D721Med (cell line): Measurements from ENCODE around the gene DGCR8.

ENCODE experiments used
- DNase-seq: peaks from one replicate; pipeline ENCODE4 v3.0.0; 2011; ENCODE audit warnings: low spot score; ENCODE audit not compliant: insufficient read length
- FAIRE-seq: peaks from 2 replicates; lab custom pipeline; 2011; peaks lifted over from hg19 to GRCh38; lab: Jason Lieb, UNC
- TF ChIP-seq, protein P1 (sequence below): IDR thresholded peaks from 2 replicates; pipeline ENCODE4 v1.5.1; 2012; ENCODE audit warnings: mild to moderate bottlenecking, control low read depth; ENCODE audit not compliant: insufficient read depth; ENCODE audit errors: missing control alignments

The DGCR8 gene

DNA sequence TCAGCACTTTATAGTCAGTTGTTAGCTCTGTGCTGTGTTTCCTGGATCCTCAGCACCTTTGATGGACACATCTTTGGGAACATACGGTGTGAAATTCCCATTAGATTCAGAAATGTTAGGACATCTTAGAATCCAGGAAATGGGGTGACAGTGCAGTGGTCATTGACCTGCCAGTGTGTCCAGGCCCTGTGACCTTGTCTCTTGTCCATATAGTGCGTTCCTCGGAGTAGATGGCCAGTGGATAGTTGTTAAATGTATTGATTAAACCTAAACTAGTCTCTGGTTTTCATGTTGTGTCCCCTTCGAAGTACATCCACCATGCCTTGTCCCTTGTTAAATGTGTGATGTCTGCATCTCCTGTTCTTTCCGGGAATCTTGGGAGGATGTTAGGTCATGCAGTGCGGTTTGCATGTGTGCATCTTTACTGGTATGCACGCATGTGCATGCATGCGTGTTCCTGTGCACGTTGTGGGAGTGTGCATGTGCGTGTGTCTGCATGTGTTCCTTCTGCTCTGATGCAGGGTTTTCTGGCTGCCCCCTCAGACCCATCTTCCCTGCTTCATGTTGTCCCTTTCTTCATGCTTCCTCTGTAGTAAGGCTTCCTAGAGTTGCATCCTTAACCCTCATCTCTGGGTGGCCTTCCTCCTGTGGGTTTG, 4.0 kb downstream of the DGCR8 start:
- FAIRE-seq (no peak), DNase-seq (no peak)
- TF ChIP-seq, protein P1, sequence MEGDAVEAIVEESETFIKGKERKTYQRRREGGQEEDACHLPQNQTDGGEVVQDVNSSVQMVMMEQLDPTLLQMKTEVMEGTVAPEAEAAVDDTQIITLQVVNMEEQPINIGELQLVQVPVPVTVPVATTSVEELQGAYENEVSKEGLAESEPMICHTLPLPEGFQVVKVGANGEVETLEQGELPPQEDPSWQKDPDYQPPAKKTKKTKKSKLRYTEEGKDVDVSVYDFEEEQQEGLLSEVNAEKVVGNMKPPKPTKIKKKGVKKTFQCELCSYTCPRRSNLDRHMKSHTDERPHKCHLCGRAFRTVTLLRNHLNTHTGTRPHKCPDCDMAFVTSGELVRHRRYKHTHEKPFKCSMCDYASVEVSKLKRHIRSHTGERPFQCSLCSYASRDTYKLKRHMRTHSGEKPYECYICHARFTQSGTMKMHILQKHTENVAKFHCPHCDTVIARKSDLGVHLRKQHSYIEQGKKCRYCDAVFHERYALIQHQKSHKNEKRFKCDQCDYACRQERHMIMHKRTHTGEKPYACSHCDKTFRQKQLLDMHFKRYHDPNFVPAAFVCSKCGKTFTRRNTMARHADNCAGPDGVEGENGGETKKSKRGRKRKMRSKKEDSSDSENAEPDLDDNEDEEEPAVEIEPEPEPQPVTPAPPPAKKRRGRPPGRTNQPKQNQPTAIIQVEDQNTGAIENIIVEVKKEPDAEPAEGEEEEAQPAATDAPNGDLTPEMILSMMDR, result no peak

DNA sequence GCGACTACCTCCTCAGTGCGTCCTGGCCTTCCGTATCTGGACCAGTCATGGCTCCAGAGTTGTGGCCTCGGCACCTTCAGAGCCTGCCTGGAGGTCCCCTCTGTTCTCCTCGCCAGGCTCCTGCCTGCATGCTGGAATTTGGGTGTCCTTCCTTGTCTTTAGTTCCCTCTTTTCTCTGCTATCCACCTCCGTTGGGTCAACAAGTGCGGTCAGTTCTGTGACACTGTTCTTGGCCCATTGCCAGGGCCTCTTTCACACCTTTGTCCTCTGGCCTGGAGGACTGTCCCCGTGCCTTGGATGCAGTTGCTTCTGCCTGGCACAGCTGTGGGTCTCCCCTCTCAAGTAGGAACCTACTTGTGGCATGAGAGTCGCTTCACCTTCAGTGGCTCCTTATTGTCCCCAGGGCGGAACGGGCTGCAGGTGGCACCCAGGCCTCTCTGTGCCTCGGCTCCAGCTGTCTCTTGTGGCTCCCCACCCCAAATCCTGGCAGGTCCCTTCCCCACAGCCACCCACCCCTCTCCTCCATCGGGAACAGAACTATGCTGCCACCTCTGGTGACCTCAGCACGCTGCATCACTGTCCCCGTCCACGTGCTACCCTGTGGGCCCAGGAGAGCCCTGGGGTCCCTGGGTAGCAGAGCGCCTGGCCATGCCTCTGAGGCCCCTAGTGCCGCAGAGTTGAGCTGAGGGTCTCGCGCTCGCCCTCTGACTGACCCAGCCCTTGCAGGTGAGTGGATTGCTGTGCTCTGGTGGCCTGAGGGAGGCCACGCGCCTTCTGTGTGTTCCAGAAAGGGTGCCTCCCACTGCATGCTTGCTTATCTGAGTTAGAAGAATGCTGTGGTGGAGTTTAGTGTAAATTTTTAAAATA, 4.7 kb downstream of the DGCR8 start:
- no peak for DNase-seq
- no peak for FAIRE-seq
- TF ChIP-seq, protein P1, result peak; percentile 36

DNA sequence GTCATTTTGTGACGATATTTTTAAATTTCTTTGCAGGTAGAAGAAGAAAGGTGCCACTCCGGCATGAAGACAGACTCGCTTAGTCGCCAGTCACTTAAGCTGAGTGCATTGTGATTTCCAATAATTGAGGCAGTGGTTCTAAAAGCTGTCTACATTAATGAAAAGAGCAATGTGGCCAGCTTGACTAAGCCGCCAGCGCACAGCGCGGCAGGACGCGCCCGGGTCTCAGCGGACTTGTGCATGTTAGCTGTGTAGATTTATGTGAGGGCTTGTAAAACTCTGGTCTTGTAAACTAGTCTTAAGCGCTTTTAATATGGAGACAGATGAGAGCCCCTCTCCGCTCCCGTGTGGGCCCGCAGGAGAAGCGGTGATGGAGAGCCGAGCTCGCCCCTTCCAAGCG, 5.6 kb downstream of the DGCR8 start:
- FAIRE-seq (no peak), DNase-seq (no peak)
- TF ChIP-seq, protein P1, result no peak

DNA sequence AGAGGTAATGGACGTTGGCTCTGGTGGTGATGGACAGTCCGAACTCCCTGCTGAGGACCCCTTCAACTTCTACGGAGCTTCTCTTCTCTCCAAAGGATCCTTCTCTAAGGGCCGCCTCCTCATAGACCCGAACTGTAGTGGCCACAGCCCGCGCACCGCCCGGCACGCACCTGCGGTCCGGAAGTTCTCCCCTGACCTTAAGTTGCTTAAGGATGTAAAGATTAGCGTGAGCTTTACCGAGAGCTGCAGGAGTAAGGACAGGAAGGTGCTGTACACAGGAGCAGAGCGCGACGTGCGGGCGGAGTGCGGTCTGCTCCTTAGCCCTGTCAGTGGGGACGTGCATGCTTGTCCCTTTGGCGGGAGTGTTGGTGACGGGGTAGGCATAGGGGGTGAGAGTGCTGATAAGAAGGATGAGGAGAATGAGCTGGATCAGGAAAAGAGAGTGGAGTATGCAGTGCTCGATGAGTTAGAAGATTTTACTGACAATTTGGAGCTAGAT, 6.1 kb downstream of the DGCR8 start:
- TF ChIP-seq, protein P1, result no peak
- DNase-seq (no peak), FAIRE-seq (no peak)

DNA sequence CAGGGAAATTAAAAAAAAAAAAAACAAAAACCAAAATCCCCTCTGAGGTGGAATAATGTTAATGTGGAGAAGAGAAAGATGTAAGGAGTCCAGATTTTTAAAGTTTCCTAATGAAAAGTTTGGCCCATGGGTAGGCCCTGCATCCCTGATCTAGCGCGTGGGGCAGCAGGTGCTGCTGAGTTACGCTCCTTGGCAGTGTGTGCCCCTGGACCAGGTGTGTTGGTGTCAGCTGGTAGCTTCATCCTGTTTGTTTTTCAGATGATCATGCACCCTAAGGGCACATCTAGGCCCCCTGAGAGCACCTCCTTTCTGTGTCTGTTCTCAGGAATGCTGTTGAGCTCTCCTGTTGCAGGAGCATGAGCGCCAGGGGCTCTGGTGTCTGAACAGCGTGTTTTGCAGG, 6.7 kb downstream of the DGCR8 start:
- FAIRE-seq (no peak), DNase-seq (no peak)
- TF ChIP-seq, protein P1, result no peak

DNA sequence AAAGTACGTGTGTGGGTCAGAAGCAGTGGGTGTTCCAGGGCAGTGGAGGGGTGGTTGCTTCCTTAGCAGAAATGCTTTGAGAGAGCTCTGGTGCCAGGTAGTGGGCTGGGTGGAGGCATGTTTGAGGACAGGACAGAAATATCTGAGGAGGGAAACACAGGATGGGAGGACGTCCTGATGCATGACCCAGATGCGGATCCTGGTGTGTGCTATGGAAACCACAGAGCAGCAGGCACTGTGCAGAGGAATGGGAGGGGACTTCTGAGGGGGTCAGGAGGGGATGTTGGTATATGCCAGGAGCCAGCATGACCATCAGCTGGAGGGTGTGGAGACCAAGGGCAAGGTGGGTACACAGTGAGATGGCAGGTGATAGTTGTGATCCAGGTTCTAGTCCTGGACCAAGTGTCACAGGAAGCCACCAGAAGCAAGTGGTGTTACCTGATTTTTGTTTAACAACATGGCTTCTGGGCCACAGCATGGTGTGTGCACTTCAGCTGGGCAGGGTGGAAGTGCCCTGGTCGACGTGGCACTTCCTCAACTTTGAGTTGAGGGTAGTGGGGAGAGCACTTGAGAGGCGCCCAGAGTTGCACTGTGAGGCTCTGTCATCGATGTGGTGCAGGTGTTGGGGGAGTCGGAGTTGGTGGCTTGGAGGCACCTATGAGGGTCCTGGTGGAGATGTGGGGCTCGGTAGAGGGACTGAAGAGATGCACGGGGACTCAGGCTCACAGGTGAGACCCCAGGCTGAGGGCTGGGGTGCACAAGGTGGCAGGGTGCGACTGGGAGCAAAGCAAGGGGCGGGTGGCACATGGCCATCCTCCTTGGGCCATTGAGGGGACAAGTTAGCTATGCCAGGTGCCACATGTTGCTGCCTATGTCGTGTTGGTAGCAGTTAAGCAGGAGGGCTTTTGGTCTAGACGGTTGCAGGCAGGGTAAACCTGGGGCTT, 7.5 kb downstream of the DGCR8 start:
- no peak for DNase-seq
- FAIRE-seq, result no peak
- TF ChIP-seq, protein P1, result no peak
